ENCODE measurements around the gene CA6.

CA6 gene

GRCh38 chr1:8951231-8951630, 5.6 kb downstream of the CA6 start:
- Histone ChIP-seq H2AFZ (ENCODE audit: low read length) (no peak overlapping the region), H3F3A (ENCODE audit: low read depth) (no peaks in the 10 kb centered on the region), H3K79me2 (ENCODE audit: insufficient read depth, low read length) (no peaks in the 10 kb centered on the region), H3K4me3 (ENCODE audit: low read length, poor library complexity, severe bottlenecking) (no peak overlapping the region), H3K27me3 (ENCODE audit: insufficient read depth, low read length, poor library complexity, severe bottlenecking) (no peaks in the 10 kb centered on the region), H3K4me1 (ENCODE audit: insufficient read depth, low read length, poor library complexity, severe bottlenecking) (peaks cover 7% of the 10 kb centered on the region), H3K9me2 (replicated peaks; ENCODE audit: low read depth, low read length) (no peaks in the 10 kb centered on the region), H3K9ac (ENCODE audit: low read depth, low read length, poor library complexity, severe bottlenecking) (no peak overlapping the region), H3K9me3 (ENCODE audit: insufficient read depth, low read depth, low read length) (no peaks in the 10 kb centered on the region), H3K4me2 (ENCODE audit: low read depth, low read length, poor library complexity, severe bottlenecking) (no peak overlapping the region), H3K36me3 (ENCODE audit: insufficient read depth, low read length) (no peaks in the 10 kb centered on the region), H4K20me1 (ENCODE audit: insufficient read depth, low read length, poor library complexity, severe bottlenecking) (no peaks in the 10 kb centered on the region)
- TF ChIP-seq CTCF (conservative IDR thresholded peaks at IDR 0.05; ENCODE audit: low read length): no peak
- TF ChIP-seq EZH2phosphoT487 (IDR thresholded peaks at IDR 0.05; ENCODE audit: borderline replicate concordance): no peak

DNA sequence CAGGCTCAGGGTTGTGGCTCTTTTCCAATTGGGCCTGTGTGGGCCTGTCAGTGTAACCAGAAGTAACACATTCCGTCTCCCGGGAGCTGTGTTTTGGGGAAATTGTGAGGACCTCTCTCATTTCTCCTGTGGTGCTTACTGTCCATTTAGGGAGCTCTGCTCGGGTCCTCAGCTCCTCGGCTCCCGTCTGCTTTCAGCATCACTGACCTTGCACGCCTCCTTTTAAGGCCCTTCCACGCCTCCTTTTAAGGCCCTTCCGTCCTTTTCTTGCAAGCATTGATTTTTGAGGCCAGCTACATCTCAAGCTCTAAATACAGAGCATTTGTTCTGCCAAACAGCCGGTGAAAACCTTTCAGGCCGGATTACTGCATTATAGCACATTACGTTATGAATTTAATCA, 9.7 kb downstream of the CA6 start:
- no peaks in the 10 kb centered on the region for H3K27me3 ChIP-seq (ENCODE audit: insufficient read depth, low read length, poor library complexity, severe bottlenecking)
- no peak overlapping the region for H3K4me3 ChIP-seq (ENCODE audit: low read length, poor library complexity, severe bottlenecking)
- no peaks in the 10 kb centered on the region for H3K36me3 ChIP-seq (ENCODE audit: insufficient read depth, low read length)
- H3K9ac ChIP-seq (ENCODE audit: low read depth, low read length, poor library complexity, severe bottlenecking): no peak overlapping the region
- no peaks in the 10 kb centered on the region for H4K20me1 ChIP-seq (ENCODE audit: insufficient read depth, low read length, poor library complexity, severe bottlenecking)
- no peak overlapping the region for H3K4me2 ChIP-seq (ENCODE audit: low read depth, low read length, poor library complexity, severe bottlenecking)
- no peaks in the 10 kb centered on the region for H3K9me3 ChIP-seq (ENCODE audit: insufficient read depth, low read depth, low read length)
- H3K4me1 ChIP-seq (ENCODE audit: insufficient read depth, low read length, poor library complexity, severe bottlenecking): no peaks in the 10 kb centered on the region
- no peaks in the 10 kb centered on the region for H3K9me2 ChIP-seq (replicated peaks; ENCODE audit: low read depth, low read length)
- H3F3A ChIP-seq (ENCODE audit: low read depth): no peaks in the 10 kb centered on the region
- TF ChIP-seq CTCF (conservative IDR thresholded peaks at IDR 0.05; ENCODE audit: low read length): no peak
- TF ChIP-seq EZH2phosphoT487 (IDR thresholded peaks at IDR 0.05; ENCODE audit: borderline replicate concordance): no peak
- H3K79me2 ChIP-seq (ENCODE audit: insufficient read depth, low read length): no peaks in the 10 kb centered on the region
- no peak overlapping the region for H2AFZ ChIP-seq (ENCODE audit: low read length)

GRCh38 chr1:8956461-8957349, 11.0 kb downstream of the CA6 start:
- Histone ChIP-seq H3K79me2 (ENCODE audit: insufficient read depth, low read length) (no peaks in the 10 kb centered on the region), H2AFZ (ENCODE audit: low read length) (no peak overlapping the region), H3K4me2 (ENCODE audit: low read depth, low read length, poor library complexity, severe bottlenecking) (no peak overlapping the region), H3K36me3 (ENCODE audit: insufficient read depth, low read length) (no peaks in the 10 kb centered on the region), H3K4me3 (ENCODE audit: low read length, poor library complexity, severe bottlenecking) (no peak overlapping the region), H3K4me1 (ENCODE audit: insufficient read depth, low read length, poor library complexity, severe bottlenecking) (no peaks in the 10 kb centered on the region), H3K27me3 (ENCODE audit: insufficient read depth, low read length, poor library complexity, severe bottlenecking) (no peaks in the 10 kb centered on the region), H4K20me1 (ENCODE audit: insufficient read depth, low read length, poor library complexity, severe bottlenecking) (no peaks in the 10 kb centered on the region), H3K9me3 (ENCODE audit: insufficient read depth, low read depth, low read length) (no peaks in the 10 kb centered on the region), H3F3A (ENCODE audit: low read depth) (no peaks in the 10 kb centered on the region), H3K9ac (ENCODE audit: low read depth, low read length, poor library complexity, severe bottlenecking) (no peak overlapping the region), H3K9me2 (replicated peaks; ENCODE audit: low read depth, low read length) (no peaks in the 10 kb centered on the region)
- TF ChIP-seq EZH2phosphoT487 (IDR thresholded peaks at IDR 0.05; ENCODE audit: borderline replicate concordance) (no peak), CTCF (conservative IDR thresholded peaks at IDR 0.05; ENCODE audit: low read length) (no peak)

All from Loucy (cell line).